Measurements from ENCODE around the gene SLC7A4. TPM values are rescaled to one million over a fixed set of nuclear protein-coding genes. Genes with fewer than 3 reads are reported as not detected.
"Not testable (repeated sequence)": the region's sequence is repeated elsewhere in the genome, so short reads cannot be mapped to it uniquely, and the experiment has no call there.

The SLC7A4 gene
- total RNA-seq, 1 donor from 2014 or later = 0.93 TPM

GRCh38 chr22:21010426-21011113, 21.8 kb downstream of the SLC7A4 start:
- no peak overlapping the region for H3K9ac ChIP-seq (ENCODE audit: low read length)
- H3K27me3 Mint-ChIP-seq (ENCODE audit: low read depth, unreplicated experiment) = peaks cover 5% of the 10 kb centered on the region
- H3K9me3 ChIP-seq (ENCODE audit: insufficient read depth, low read depth, low read length) = no peaks in the 10 kb centered on the region
- no peaks in the 10 kb centered on the region for H3K36me3 ChIP-seq (ENCODE audit: insufficient read depth, low read length)
- TF ChIP-seq CTCF (IDR thresholded peaks at IDR 0.05; ENCODE audit: insufficient read depth, low read depth, low read length) (no peak), EZH2 (IDR thresholded peaks at IDR 0.05; ENCODE audit: insufficient read depth, low read length) (no peak)
- no peaks in the 10 kb centered on the region for H3K9me3 Mint-ChIP-seq (ENCODE audit: unreplicated experiment)
- no peak overlapping the region for H2AFZ ChIP-seq (ENCODE audit: low read depth, low read length)
- FAIRE-seq = no peak
- peaks cover 19% of the 10 kb centered on the region for H3K4me1 ChIP-seq (ENCODE audit: insufficient read depth, low read length)
- H3K4me1 Mint-ChIP-seq (ENCODE audit: low read depth, unreplicated experiment) = peaks cover 8% of the 10 kb centered on the region
- H3K4me3 Mint-ChIP-seq (ENCODE audit: unreplicated experiment) = no peak overlapping the region
- no peak for DNase-seq (ENCODE audit: low read depth)
- no peaks in the 10 kb centered on the region for H3K79me2 ChIP-seq (ENCODE audit: insufficient read depth, low read length)
- no peak overlapping the region for H3K4me3 ChIP-seq (ENCODE audit: insufficient read depth, low read depth, low read length)
- H3K36me3 Mint-ChIP-seq (ENCODE audit: low read depth, unreplicated experiment) = no peaks in the 10 kb centered on the region
- no peak overlapping the region for H3K27ac Mint-ChIP-seq (ENCODE audit: unreplicated experiment)
- no peak overlapping the region for H3K27ac ChIP-seq (ENCODE audit: low read depth, low read length)
- H3K4me2 ChIP-seq (ENCODE audit: low read length) = no peak overlapping the region
- no peaks in the 10 kb centered on the region for H4K20me1 ChIP-seq (ENCODE audit: insufficient read depth, low read length)
- H3K27me3 ChIP-seq (ENCODE audit: insufficient read depth, low read length) = no peaks in the 10 kb centered on the region

- Histone ChIP-seq H3K4me1 (ENCODE audit: insufficient read depth, low read length) (peaks cover 13% of the 10 kb centered on the region), H3K79me2 (ENCODE audit: insufficient read depth, low read length) (no peaks in the 10 kb centered on the region), H3K9ac (ENCODE audit: low read length) (no peak overlapping the region), H3K27ac (ENCODE audit: low read depth, low read length) (no peak overlapping the region), H3K4me2 (ENCODE audit: low read length) (no peak overlapping the region), H3K4me3 (ENCODE audit: insufficient read depth, low read depth, low read length) (no peak overlapping the region), H2AFZ (ENCODE audit: low read depth, low read length) (no peak overlapping the region), H3K27me3 (ENCODE audit: insufficient read depth, low read length) (no peaks in the 10 kb centered on the region), H4K20me1 (ENCODE audit: insufficient read depth, low read length) (no peaks in the 10 kb centered on the region), H3K36me3 (ENCODE audit: insufficient read depth, low read length) (no peaks in the 10 kb centered on the region), H3K9me3 (ENCODE audit: insufficient read depth, low read depth, low read length) (no peaks in the 10 kb centered on the region)
- no peaks in the 10 kb centered on the region for H3K9me3 Mint-ChIP-seq (ENCODE audit: unreplicated experiment)
- FAIRE-seq (no peak), DNase-seq (ENCODE audit: low read depth) (peak; percentile 33)
- no peaks in the 10 kb centered on the region for H3K36me3 Mint-ChIP-seq (ENCODE audit: low read depth, unreplicated experiment)
- peaks cover 5% of the 10 kb centered on the region for H3K27me3 Mint-ChIP-seq (ENCODE audit: low read depth, unreplicated experiment)
- TF ChIP-seq CTCF (IDR thresholded peaks at IDR 0.05; ENCODE audit: insufficient read depth, low read depth, low read length) (no peak), EZH2 (IDR thresholded peaks at IDR 0.05; ENCODE audit: insufficient read depth, low read length) (no peak)
- H3K27ac Mint-ChIP-seq (ENCODE audit: unreplicated experiment) = no peak overlapping the region
- peaks cover 3% of the 10 kb centered on the region for H3K4me1 Mint-ChIP-seq (ENCODE audit: low read depth, unreplicated experiment)
- no peak overlapping the region for H3K4me3 Mint-ChIP-seq (ENCODE audit: unreplicated experiment)
Measured at GRCh38 chr22:21009638-21010425, 22.5 kb downstream of the SLC7A4 start.

- H3K4me3 ChIP-seq (ENCODE audit: insufficient read depth, low read depth, low read length); H4K20me1 ChIP-seq (ENCODE audit: insufficient read depth, low read length); H3K4me1 Mint-ChIP-seq (ENCODE audit: low read depth, unreplicated experiment); H3K9ac ChIP-seq (ENCODE audit: low read length); H3K79me2 ChIP-seq (ENCODE audit: insufficient read depth, low read length); H3K4me3 Mint-ChIP-seq (ENCODE audit: unreplicated experiment); H2AFZ ChIP-seq (ENCODE audit: low read depth, low read length); H3K4me2 ChIP-seq (ENCODE audit: low read length); H3K27ac ChIP-seq (ENCODE audit: low read depth, low read length); FAIRE-seq; H3K9me3 ChIP-seq (ENCODE audit: insufficient read depth, low read depth, low read length); DNase-seq (ENCODE audit: low read depth); H3K36me3 ChIP-seq (ENCODE audit: insufficient read depth, low read length); H3K27me3 ChIP-seq (ENCODE audit: insufficient read depth, low read length); H3K27ac Mint-ChIP-seq (ENCODE audit: unreplicated experiment); H3K27me3 Mint-ChIP-seq (ENCODE audit: low read depth, unreplicated experiment); H3K4me1 ChIP-seq (ENCODE audit: insufficient read depth, low read length); H3K9me3 Mint-ChIP-seq (ENCODE audit: unreplicated experiment); H3K36me3 Mint-ChIP-seq (ENCODE audit: low read depth, unreplicated experiment): not testable (repeated sequence)
Measured at GRCh38 chr22:21009208-21009607, 23.2 kb downstream of the SLC7A4 start.

Measured in astrocyte (in vitro differentiated cells and primary cell).